ENCODE results near the gene FREM1.

DNA sequence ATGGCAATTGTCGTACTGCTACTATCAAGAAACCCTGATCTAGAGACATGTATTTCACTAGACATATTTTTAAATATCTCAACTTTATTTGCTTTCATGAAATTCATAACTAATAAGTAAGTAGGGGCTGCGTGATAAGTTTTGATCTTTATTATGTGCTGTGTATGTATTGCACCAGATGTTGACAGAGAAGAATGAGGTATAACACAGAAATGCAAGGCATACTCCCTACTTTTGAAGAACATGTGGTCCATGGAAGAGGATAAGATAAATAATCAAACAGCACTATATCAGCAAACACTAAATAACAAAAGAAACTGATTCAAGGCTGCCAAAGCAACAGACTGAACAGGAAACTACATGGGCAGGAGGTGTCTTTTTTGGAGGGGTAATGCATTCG, 60.9 kb downstream of the FREM1 start:
- TF ChIP-seq, protein P1, sequence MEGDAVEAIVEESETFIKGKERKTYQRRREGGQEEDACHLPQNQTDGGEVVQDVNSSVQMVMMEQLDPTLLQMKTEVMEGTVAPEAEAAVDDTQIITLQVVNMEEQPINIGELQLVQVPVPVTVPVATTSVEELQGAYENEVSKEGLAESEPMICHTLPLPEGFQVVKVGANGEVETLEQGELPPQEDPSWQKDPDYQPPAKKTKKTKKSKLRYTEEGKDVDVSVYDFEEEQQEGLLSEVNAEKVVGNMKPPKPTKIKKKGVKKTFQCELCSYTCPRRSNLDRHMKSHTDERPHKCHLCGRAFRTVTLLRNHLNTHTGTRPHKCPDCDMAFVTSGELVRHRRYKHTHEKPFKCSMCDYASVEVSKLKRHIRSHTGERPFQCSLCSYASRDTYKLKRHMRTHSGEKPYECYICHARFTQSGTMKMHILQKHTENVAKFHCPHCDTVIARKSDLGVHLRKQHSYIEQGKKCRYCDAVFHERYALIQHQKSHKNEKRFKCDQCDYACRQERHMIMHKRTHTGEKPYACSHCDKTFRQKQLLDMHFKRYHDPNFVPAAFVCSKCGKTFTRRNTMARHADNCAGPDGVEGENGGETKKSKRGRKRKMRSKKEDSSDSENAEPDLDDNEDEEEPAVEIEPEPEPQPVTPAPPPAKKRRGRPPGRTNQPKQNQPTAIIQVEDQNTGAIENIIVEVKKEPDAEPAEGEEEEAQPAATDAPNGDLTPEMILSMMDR (IDR thresholded peaks at IDR 0.05; ENCODE audit: insufficient read depth, low read depth, low read length), result no peak
- TF ChIP-seq EZH2 (IDR thresholded peaks at IDR 0.05; ENCODE audit: insufficient read depth, low read length), result no peak
